H1 (cell line): ENCODE data around the gene FSCN2. TPM values are rescaled to one million over a fixed set of nuclear protein-coding genes. Genes with fewer than 3 reads are reported as not detected.

Experiments
- BRCA1 ChIP-seq: IDR thresholded peaks from 2 replicates; pipeline ENCODE4 v1.6.1; 2012; ENCODE audit warnings: low read depth, low read length, improper control_type of control experiment
- CTBP2 ChIP-seq: IDR thresholded peaks from 2 replicates; pipeline ENCODE4 v1.7.0; 2011; ENCODE audit warnings: borderline replicate concordance, mild to moderate bottlenecking, moderate library complexity, mixed read lengths, low read length; ENCODE audit not compliant: insufficient read depth, insufficient read length
- EZH2 ChIP-seq: fragments of 200-600 bp; sonication (generic); IDR thresholded peaks from 2 replicates; pipeline ENCODE4 v1.7.1; 2012; ENCODE audit warnings: low read depth, mild to moderate bottlenecking, moderate library complexity, low read length, inconsistent platforms; ENCODE audit not compliant: severe bottlenecking
- HDAC2 ChIP-seq, 2 experiments: fragments of 300-600 bp in 1 of 2; sonication (generic) in 1 of 2; IDR thresholded peaks; 2 replicates each; pipeline ENCODE4 v1.6.1; 2011 to 2012; ENCODE audit warnings: low read depth in 2 of 2, low read length in 2 of 2, mild to moderate bottlenecking in 2 of 2, moderate library complexity in 2 of 2, borderline replicate concordance in 1 of 2, inconsistent platforms in 1 of 2
- KDM1A ChIP-seq: fragments of 200-600, 300-600 bp; sonication (generic); IDR thresholded peaks from 2 replicates; pipeline ENCODE4 v1.7.1; 2016; ENCODE audit warnings: mild to moderate bottlenecking, low read length, borderline replicate concordance
- RXRA ChIP-seq: IDR thresholded peaks from 2 replicates; pipeline ENCODE4 v1.6.1; 2011; ENCODE audit warnings: low read depth, mild to moderate bottlenecking, low read length, moderate library complexity; ENCODE audit not compliant: insufficient read depth
- SP2 ChIP-seq: IDR thresholded peaks from 2 replicates; pipeline ENCODE4 v1.6.1; 2012; ENCODE audit warnings: mild to moderate bottlenecking, low read length, inconsistent platforms
- ZNF274 ChIP-seq: IDR thresholded peaks from 2 replicates; pipeline ENCODE4 v1.7.0; 2012; ENCODE audit warnings: low read length, borderline replicate concordance; ENCODE audit errors: extremely low read depth
- polyA plus RNA-seq, 7 experiments: library from polyadenylated mRNA; depleted of rRNA in 3 of 7; stranded (reverse) in 5 of 7; unstranded in 2 of 7; fragments of >200 nt in 5 of 7; fragments of 200-250 nt in 2 of 7; gene quantifications; 1 replicate in 5 of 7; 2 replicates in 1 of 7; 4 replicates in 1 of 7; pipeline versions ENCODE4 v1.2.1 to v1.2.3, GENCODE V29; 2011 to 2013; ENCODE audit warnings: missing spikeins in 2 of 7, mixed read lengths in 2 of 7
- total RNA-seq: library from RNA; stranded (reverse); fragmentation: NEBNext Ultra II Directional; extraction: Animal tissue kit (Norgen Biotek cat#: 25700); gene quantifications from 2 replicates; pipeline ENCODE4 v1.2.1, GENCODE V29; 2021

Gene FSCN2
- total and polyA plus RNA-seq, 2 of the 8 experiments (the other 6 are each of a cell fraction or from before 2014, with no cell fraction given): 0.18 to 0.30 TPM

- TF ChIP-seq CTBP2 (no peak), SP2 (no peak), HDAC2 (IDR thresholded peaks at IDR 0.05; ENCODE audit: borderline replicate concordance in 1 of 2, low read depth in 2 of 2, low read length in 2 of 2) (no peak), KDM1A (no peak), RXRA (no peak), ZNF274 (no peak), EZH2 (no peak), BRCA1 (no peak)
Observed at GRCh38 chr17:81574643-81574956, 46.4 kb downstream of the FSCN2 start (continued).
